GM23248 (cell line): ENCODE data around the gene CCL4. TPM values are rescaled to one million over a fixed set of nuclear protein-coding genes. Genes with fewer than 3 reads are reported as not detected.

Experiments used
- DNase-seq: peaks from one replicate; pipeline ENCODE4 v3.0.0-alpha.2; 2015
- H2AFZ ChIP-seq: fragments of 200-600 bp; sonication (generic); 2 replicates; pipeline ENCODE4 v1.6.1; 2016; ENCODE audit warnings: antibody characterized with exemption
- H3F3A ChIP-seq: fragments of 200-600 bp; sonication (generic); 2 replicates; pipeline ENCODE4 v1.6.1; 2016; ENCODE audit warnings: mild to moderate bottlenecking, antibody characterized with exemption, mixed run types; ENCODE audit not compliant: insufficient read depth
- H3K27ac ChIP-seq: fragments of 200-600 bp; sonication (generic); 2 replicates; pipeline ENCODE4 v1.5.1; 2016; ENCODE audit warnings: mild to moderate bottlenecking
- H3K27me3 ChIP-seq: fragments of 200-600 bp; sonication (generic); replicated peaks from 2 replicates; pipeline ENCODE4 v1.6.1; 2016; ENCODE audit warnings: mild to moderate bottlenecking; ENCODE audit not compliant: insufficient read depth
- H3K36me3 ChIP-seq: fragments of 200-600 bp; sonication (generic); 2 replicates; pipeline ENCODE4 v1.6.1; 2016; ENCODE audit warnings: low read depth, mild to moderate bottlenecking
- H3K4me1 ChIP-seq: fragments of 200-600 bp; sonication (generic); 2 replicates; pipeline ENCODE4 v1.6.1; 2016; ENCODE audit warnings: mild to moderate bottlenecking; ENCODE audit not compliant: insufficient read depth
- H3K4me2 ChIP-seq: fragments of 200-600 bp; sonication (generic); one replicate; pipeline ENCODE4 v1.6.1; 2016; ENCODE audit warnings: mild to moderate bottlenecking; ENCODE audit not compliant: unreplicated experiment
- H3K4me3 ChIP-seq: fragments of 200-600 bp; sonication (generic); 2 replicates; pipeline ENCODE4 v1.5.1; 2016; ENCODE audit warnings: mild to moderate bottlenecking
- H3K79me2 ChIP-seq: fragments of 200-600 bp; sonication (generic); 2 replicates; pipeline ENCODE4 v1.6.1; 2016; ENCODE audit warnings: mild to moderate bottlenecking; ENCODE audit not compliant: insufficient read depth
- H3K9ac ChIP-seq: fragments of 200-600 bp; sonication (generic); 2 replicates; pipeline ENCODE4 v1.6.1; 2016; ENCODE audit warnings: mild to moderate bottlenecking
- H3K9me2 ChIP-seq: fragments of 200-600 bp; sonication (generic); 2 replicates; pipeline ENCODE4 v1.6.1; 2016; ENCODE audit warnings: mixed run types, mild to moderate bottlenecking, moderate library complexity; ENCODE audit not compliant: insufficient read depth
- H3K9me3 ChIP-seq: fragments of 200-600 bp; sonication (generic); one replicate; pipeline ENCODE4 v1.6.1; 2017; ENCODE audit warnings: low read depth
- H4K20me1 ChIP-seq: fragments of 200-600 bp; sonication (generic); 2 replicates; pipeline ENCODE4 v1.6.0; 2016; ENCODE audit not compliant: insufficient read depth
- EZH2 ChIP-seq: fragments of 200-600 bp; sonication (generic); IDR thresholded peaks from 2 replicates; pipeline ENCODE4 v1.6.1; 2018; ENCODE audit warnings: antibody characterized with exemption, mild to moderate bottlenecking; ENCODE audit not compliant: insufficient read depth, poor library complexity, severe bottlenecking
- EZH2phosphoT487 ChIP-seq: fragments of 200-600 bp; sonication (generic); IDR thresholded peaks from 2 replicates; pipeline ENCODE4 v1.6.1; 2018; ENCODE audit warnings: antibody characterized with exemption, moderate library complexity, mild to moderate bottlenecking, low read depth; ENCODE audit not compliant: insufficient read depth
- WGBS, 2 experiments: methylation state at CpG; one replicate each; pipeline ENCODE4 v1.1.6; 2015 to 2017; ENCODE audit warnings: low lambda C conversion rate in 2 of 2, low coverage in 1 of 2; ENCODE audit errors: missing lambda C conversion rate in 2 of 2; 5-methylcytosine and 5-hydroxymethylcytosine counted together
- in situ Hi-C: fragments of 300-500 bp; cut with MboI; formaldehyde crosslinking; loops from 2 replicates; pipeline ENCODE4 v1.15.0; 2020
- polyA plus RNA-seq: library from polyadenylated mRNA; unstranded; fragments of >200 nt; fragmentation: Nextera tagmentation; extraction: Ambion mirVana; gene quantifications from 2 replicates; pipeline ENCODE4 v1.2.1, GENCODE V29; 2016
- total RNA-seq: library from RNA; depleted of rRNA; stranded (reverse); fragments of >200 nt; shearing (Covaris generic); gene quantifications from 2 replicates; pipeline ENCODE4 v1.2.3, GENCODE V29; 2014

The CCL4 gene
- total and polyA plus RNA-seq, 2 experiments from 2014 or later: not detected

GRCh38 chr17:36123431-36123830, 19.8 kb downstream of the CCL4 start:
- no peak overlapping the region for H3K4me3 ChIP-seq
- in situ Hi-C loops: no loop called here
- H3K27me3 ChIP-seq: peaks cover 3% of the 10 kb centered on the region; the same call in 1 of the 2 replicates
- H3K4me1 ChIP-seq: no peaks in the 10 kb centered on the region
- H4K20me1 ChIP-seq: no peaks in the 10 kb centered on the region
- no peaks in the 10 kb centered on the region for H3K9me2 ChIP-seq
- H3F3A ChIP-seq: no peaks in the 10 kb centered on the region
- no peaks in the 10 kb centered on the region for H3K36me3 ChIP-seq
- WGBS, 2 experiments: 21 to 22% methylated on average over 2 of the region's 2 CpGs
- no peak overlapping the region for H3K27ac ChIP-seq
- no peak for DNase-seq
- H3K9ac ChIP-seq: no peak overlapping the region
- H3K4me2 ChIP-seq: no peak overlapping the region
- H3K9me3 ChIP-seq: no peaks in the 10 kb centered on the region
- no peaks in the 10 kb centered on the region for H3K79me2 ChIP-seq
- H2AFZ ChIP-seq: no peak overlapping the region
- TF ChIP-seq EZH2phosphoT487 (no peak), EZH2 (no peak)

- 27 to 34% methylated on average over 9 of the region's 9 CpGs for WGBS, 2 experiments
- no peak for DNase-seq
- H3K9ac ChIP-seq: no peak overlapping the region
- no peak overlapping the region for H3K4me3 ChIP-seq
- H3K9me2 ChIP-seq: no peaks in the 10 kb centered on the region
- H4K20me1 ChIP-seq: no peaks in the 10 kb centered on the region
- no peaks in the 10 kb centered on the region for H3K4me1 ChIP-seq
- H3F3A ChIP-seq: no peaks in the 10 kb centered on the region
- H3K79me2 ChIP-seq: no peaks in the 10 kb centered on the region
- no peaks in the 10 kb centered on the region; the same call in 1 of the 2 replicates for H3K27me3 ChIP-seq
- H3K9me3 ChIP-seq: no peaks in the 10 kb centered on the region
- no peak overlapping the region for H3K4me2 ChIP-seq
- H2AFZ ChIP-seq: no peak overlapping the region
- in situ Hi-C loops: no loop called here
- H3K36me3 ChIP-seq: no peaks in the 10 kb centered on the region
- TF ChIP-seq EZH2phosphoT487 (no peak), EZH2 (no peak)
- H3K27ac ChIP-seq: no peak overlapping the region
Observed at GRCh38 chr17:36124879-36125824, 21.5 kb downstream of the CCL4 start.

- Histone ChIP-seq H3F3A (no peaks in the 10 kb centered on the region), H3K9ac (no peak overlapping the region), H3K4me2 (no peak overlapping the region), H3K27ac (no peak overlapping the region), H3K27me3 (no peaks in the 10 kb centered on the region; the same call in 1 of the 2 replicates), H3K4me1 (no peaks in the 10 kb centered on the region), H3K4me3 (no peak overlapping the region), H3K36me3 (no peaks in the 10 kb centered on the region), H3K79me2 (no peaks in the 10 kb centered on the region), H3K9me3 (no peaks in the 10 kb centered on the region), H3K9me2 (no peaks in the 10 kb centered on the region), H4K20me1 (no peaks in the 10 kb centered on the region), H2AFZ (no peak overlapping the region)
- TF ChIP-seq EZH2phosphoT487: no peak
- TF ChIP-seq EZH2: no peak
- no peak for DNase-seq
- in situ Hi-C loops: no loop called here
- 19 to 25% methylated on average over 7 of the region's 7 CpGs for WGBS, 2 experiments
Observed at GRCh38 chr17:36127199-36127893, 23.7 kb downstream of the CCL4 start.

GRCh38 chr17:36127911-36128310, 24.3 kb downstream of the CCL4 start:
- Histone ChIP-seq H4K20me1 (no peaks in the 10 kb centered on the region), H3K9me3 (no peaks in the 10 kb centered on the region), H3K4me2 (no peak overlapping the region), H3K36me3 (no peaks in the 10 kb centered on the region), H3K9me2 (no peaks in the 10 kb centered on the region), H3K79me2 (no peaks in the 10 kb centered on the region), H3K27ac (no peak overlapping the region), H3K27me3 (no peaks in the 10 kb centered on the region; the same call in 1 of the 2 replicates), H3K4me1 (no peaks in the 10 kb centered on the region), H3K9ac (no peak overlapping the region), H3K4me3 (no peak overlapping the region), H2AFZ (no peak overlapping the region), H3F3A (no peaks in the 10 kb centered on the region)
- DNase-seq: no peak
- in situ Hi-C loops: no loop called here
- 38 to 40% methylated on average over 6 of the region's 6 CpGs for WGBS, 2 experiments
- TF ChIP-seq EZH2phosphoT487 (no peak), EZH2 (no peak)
